ENCODE data around the gene CFAP73. TPM values are rescaled to one million over a fixed set of nuclear protein-coding genes. Genes with fewer than 3 reads are reported as not detected.

Gene CFAP73
- total RNA-seq, 1 donor from 2014 or later: not detected

DNA sequence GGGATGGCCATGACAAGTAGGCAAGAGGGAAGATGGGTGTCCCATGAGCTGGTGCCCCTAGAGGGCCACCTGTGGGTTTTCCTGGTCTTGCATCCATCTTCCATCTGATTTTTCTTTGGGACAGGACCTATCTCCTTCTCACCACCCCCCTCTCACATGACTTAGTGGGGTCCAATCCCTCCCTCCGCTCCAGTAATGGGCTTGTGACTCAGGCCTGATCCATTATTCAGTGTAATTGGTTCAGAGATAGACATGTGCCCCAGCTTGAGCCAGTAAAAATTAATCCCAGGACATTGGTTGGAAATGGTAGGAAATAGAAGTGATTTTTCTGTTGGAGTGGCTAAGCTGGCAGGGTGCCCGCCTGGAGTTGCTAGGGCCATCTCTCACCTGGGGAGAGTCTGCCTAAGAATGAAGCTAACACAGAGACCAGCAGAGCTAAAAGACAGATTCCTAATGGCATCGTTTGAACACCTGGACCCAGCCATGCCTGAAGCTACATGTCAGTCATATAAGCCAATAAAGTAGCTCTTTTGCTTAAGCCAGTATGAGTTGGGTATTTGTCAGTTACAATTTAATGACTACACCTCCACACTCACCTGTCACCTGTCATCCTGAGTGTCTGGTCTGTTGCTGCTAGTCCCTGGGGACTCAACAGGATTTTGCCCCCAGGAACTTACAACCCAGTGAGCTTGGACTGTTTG, 28.7 kb upstream of the CFAP73 start:
- TF ChIP-seq CTCF (IDR thresholded peaks at IDR 0.05): no peak
- Mint-ChIP-seq H3K4me3 (ENCODE audit: unreplicated experiment) (no peak overlapping the region), H3K4me1 (ENCODE audit: low read depth) (no peaks in the 10 kb centered on the region), H3K9me3 (ENCODE audit: low read depth) (peaks cover 16% of the 10 kb centered on the region), H3K27ac (ENCODE audit: unreplicated experiment) (no peak overlapping the region), H3K27me3 (ENCODE audit: low read depth) (peaks cover 19% of the 10 kb centered on the region), H3K36me3 (ENCODE audit: low read depth) (peaks cover 8% of the 10 kb centered on the region)
- DNase-seq (ENCODE audit: low spot score): no peak

- H3K27ac Mint-ChIP-seq (ENCODE audit: unreplicated experiment): no peak overlapping the region
- peaks cover 5% of the 10 kb centered on the region for H3K36me3 Mint-ChIP-seq (ENCODE audit: low read depth)
- DNase-seq (ENCODE audit: low spot score): no peak
Measured at GRCh38 chr12:113127791-113128199, 21.7 kb upstream of the CFAP73 start.

GRCh38 chr12:113128802-113129663, 20.5 kb upstream of the CFAP73 start:
- Mint-ChIP-seq H3K36me3 (ENCODE audit: low read depth) (no peaks in the 10 kb centered on the region), H3K27ac (ENCODE audit: unreplicated experiment) (no peak overlapping the region), H3K4me1 (ENCODE audit: low read depth) (no peaks in the 10 kb centered on the region), H3K4me3 (ENCODE audit: unreplicated experiment) (no peak overlapping the region), H3K27me3 (ENCODE audit: low read depth) (peaks cover 39% of the 10 kb centered on the region), H3K9me3 (ENCODE audit: low read depth) (peaks cover 2% of the 10 kb centered on the region)
- TF ChIP-seq CTCF (IDR thresholded peaks at IDR 0.05): no peak
- DNase-seq (ENCODE audit: low spot score): no peak

More at GRCh38 chr12:113127791-113128199, 21.7 kb upstream of the CFAP73 start:
- no peak overlapping the region for H3K4me3 Mint-ChIP-seq (ENCODE audit: unreplicated experiment)
- peaks cover 43% of the 10 kb centered on the region for H3K27me3 Mint-ChIP-seq (ENCODE audit: low read depth)
- no peaks in the 10 kb centered on the region for H3K4me1 Mint-ChIP-seq (ENCODE audit: low read depth)
- no peak for TF ChIP-seq CTCF (IDR thresholded peaks at IDR 0.05)
- H3K9me3 Mint-ChIP-seq (ENCODE audit: low read depth): peaks cover 9% of the 10 kb centered on the region

DNA sequence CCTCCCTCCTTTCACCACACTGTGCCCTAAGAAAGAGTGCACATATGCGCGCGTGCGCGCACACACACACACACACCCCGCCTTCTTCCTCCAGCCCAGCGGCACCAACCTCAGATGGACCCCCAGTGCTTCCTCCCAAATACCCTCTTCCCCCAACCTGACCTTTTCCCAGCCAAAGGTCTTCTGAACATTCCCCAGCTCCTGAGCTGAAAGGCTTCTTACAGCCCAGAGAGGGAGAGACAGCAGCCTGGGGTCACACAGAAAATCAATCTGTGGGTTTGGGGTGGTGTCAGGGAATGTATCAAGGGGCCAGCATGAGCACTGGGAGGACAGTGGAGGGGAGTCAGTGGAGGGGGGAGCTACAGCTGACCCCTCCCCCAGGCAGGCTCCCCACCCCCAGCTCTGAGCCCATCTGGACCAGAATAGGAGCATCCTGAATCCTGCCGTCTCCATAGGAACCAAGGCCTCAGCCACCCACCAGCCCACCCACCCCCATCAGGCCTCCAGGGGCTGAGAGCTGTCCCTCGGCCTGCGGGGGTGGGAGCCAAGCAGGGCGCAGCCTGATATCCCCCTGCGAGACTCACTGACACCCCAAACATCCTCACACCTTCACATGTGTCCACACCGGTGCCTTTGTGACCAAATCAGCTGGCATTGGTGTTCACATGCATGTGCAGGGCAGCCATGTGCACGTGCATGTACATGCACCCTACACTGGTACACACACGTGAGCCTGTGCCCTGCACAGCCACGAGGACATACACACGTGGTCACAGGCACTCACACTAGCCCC, 19.7 kb upstream of the CFAP73 start:
- no peak for TF ChIP-seq CTCF (IDR thresholded peaks at IDR 0.05)
- H3K4me3 Mint-ChIP-seq (ENCODE audit: unreplicated experiment): no peak overlapping the region
- H3K27ac Mint-ChIP-seq (ENCODE audit: unreplicated experiment): no peak overlapping the region
- peaks cover 2% of the 10 kb centered on the region for H3K9me3 Mint-ChIP-seq (ENCODE audit: low read depth)
- no peaks in the 10 kb centered on the region for H3K4me1 Mint-ChIP-seq (ENCODE audit: low read depth)
- DNase-seq (ENCODE audit: low spot score): no peak
- H3K36me3 Mint-ChIP-seq (ENCODE audit: low read depth): no peaks in the 10 kb centered on the region
- peaks cover 41% of the 10 kb centered on the region for H3K27me3 Mint-ChIP-seq (ENCODE audit: low read depth)

Measured in chondrocyte (in vitro differentiated cells).